Endothelial cell of hepatic sinusoid (primary cell): ENCODE results near the gene GGT1.
"Not testable (repeated sequence)": the region's sequence is repeated elsewhere in the genome, so short reads cannot be mapped to it uniquely, and the experiment has no call there.

Source experiments
- in situ Hi-C: cut with HindIII; loops from 2 replicates; pipeline ENCODE4 v1.10.0; 2017; ENCODE audit warnings: low sequenced_read_pairs

The GGT1 gene

DNA sequence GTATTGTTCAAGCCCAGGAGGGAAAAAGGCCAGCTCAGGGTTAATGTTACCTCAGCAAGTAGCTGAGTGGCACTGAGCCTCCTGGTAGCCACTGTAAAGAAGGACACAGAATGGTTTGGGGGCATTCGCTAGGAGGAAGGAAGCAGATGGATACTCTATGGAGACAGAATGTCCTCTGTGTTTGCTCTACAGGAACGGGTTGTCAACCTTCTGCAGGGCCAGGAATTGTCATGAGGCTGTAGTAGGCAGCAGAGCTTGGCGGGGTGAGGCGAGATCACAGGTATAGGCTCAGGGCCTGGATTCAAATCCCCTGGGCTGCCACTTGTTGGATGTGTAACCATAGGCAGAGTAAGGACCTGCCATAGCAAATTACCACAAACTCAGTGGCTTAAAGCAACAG lies 7.1 kb upstream of the GGT1 start:
- in situ Hi-C loops, result no loop called here

DNA sequence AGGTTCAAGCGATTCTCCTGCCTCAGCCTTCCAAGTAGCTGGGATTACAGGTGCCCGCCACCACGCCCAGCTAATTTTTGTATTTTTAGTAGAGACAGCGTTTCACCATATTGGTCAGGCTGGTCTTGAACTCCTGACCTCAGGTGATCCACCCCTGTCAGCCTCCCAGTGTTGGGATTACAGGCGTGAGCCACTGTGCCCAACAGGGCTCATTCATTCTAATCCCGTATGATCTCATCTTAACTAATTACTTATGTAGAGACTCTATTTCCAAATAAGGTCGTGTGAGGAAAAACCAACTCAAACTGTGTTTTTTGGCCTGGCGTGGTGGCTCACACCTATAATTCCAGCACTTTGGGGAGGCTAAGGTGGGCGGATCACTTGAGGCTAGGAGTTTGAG lies 5.9 kb upstream of the GGT1 start:
- in situ Hi-C loops, result not testable (repeated sequence)

DNA sequence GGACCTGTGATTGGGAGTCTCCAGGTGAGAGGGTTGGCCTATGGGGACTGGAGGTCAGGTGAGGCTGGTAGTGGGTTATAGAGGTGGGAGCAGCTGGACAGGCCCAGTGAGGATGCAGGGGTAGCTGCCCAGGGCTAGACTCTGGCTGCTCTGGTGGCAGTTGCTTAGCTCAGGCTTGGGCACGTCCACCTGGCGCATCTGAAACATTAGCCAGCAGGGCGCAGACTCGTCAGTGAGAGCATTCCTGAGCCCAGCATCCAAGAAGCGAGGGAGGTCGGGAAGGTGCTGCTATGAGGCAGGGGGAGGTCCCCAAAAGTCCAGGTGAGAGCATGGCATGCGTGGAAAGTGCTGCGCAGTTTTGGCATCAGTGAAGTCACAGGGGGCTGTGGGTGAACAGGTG lies 3.5 kb upstream of the GGT1 start:
- in situ Hi-C loops, result no loop called here

DNA sequence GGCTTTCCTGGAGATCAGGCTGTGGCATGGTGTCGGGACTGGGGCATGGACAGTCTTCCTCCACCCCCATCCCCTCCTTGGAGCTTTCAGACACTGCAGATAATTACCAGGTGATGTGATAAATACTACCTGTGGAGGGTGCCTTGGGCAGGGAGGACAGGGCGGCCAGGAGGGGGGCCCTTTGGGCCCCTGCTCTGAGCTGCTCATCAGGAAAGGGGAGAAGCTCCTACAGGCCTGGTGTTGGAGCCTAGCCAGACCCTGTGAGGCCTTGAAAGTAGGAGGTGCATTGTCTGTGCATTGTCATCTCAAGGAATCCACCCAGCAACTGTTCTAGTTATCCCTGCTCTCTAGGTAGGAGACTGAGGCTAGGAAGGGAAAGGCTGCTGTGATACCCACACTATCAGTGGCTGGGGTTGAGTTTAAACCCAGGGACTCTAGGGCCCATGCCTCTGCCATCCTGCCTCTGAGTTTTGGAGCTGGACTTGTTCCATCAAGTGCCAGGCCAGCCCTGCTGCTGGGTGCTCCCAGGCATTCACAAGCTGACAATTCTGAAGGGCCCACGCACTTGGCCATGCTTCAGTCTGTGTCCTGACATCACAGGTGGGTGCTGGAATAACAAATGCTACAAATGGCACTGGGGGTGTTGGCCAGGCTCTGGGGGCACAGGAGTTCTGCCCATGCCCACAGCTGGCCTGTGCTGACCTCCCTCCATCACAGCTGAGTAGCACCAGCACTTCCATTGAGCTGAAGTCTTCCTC lies 2.9 kb upstream of the GGT1 start:
- in situ Hi-C loops, result not testable (repeated sequence)

DNA sequence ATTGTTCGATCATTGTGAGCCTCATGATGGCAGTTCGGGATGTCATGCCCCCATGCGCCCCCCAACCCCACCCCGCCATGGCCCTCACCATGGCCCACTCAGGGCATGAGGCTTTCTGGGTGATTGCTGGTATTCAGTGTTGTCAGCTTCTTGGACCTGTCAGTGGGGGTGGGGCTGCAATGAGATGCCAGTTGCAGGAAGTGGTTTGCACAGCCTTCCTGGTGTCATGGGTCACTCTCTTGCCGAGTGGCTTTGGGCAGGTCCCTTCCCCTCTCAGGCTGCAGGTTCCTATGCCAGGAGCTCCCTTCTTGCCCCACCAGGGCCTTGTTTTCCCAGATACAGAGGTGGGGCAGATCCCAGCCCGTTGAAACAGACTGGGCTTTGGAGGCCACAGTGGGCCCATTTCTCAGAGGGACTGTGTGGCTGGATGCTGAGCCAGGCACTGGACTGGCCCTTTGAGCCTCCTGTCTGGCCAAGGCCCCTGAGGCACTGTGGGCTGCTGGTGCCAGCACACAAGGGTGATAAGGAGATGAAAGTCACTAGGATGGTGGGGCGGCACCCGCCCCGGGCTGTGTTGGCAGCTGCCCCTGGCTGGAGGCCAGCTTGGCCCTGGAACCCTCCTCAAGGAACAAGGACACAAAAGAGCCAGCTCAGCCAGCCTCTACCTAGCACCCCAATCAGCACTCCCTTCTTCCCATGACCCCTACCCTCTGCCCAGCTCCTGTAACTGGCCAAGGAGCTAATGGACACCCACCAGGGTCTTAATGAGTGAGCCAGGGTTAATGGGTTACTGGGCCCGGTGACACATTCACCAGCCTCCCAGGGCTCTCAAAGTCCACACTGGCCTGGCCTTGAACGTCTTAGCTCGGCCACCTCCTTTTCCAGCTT lies 1.5 kb upstream of the GGT1 start:
- in situ Hi-C loops, result no loop called here

DNA sequence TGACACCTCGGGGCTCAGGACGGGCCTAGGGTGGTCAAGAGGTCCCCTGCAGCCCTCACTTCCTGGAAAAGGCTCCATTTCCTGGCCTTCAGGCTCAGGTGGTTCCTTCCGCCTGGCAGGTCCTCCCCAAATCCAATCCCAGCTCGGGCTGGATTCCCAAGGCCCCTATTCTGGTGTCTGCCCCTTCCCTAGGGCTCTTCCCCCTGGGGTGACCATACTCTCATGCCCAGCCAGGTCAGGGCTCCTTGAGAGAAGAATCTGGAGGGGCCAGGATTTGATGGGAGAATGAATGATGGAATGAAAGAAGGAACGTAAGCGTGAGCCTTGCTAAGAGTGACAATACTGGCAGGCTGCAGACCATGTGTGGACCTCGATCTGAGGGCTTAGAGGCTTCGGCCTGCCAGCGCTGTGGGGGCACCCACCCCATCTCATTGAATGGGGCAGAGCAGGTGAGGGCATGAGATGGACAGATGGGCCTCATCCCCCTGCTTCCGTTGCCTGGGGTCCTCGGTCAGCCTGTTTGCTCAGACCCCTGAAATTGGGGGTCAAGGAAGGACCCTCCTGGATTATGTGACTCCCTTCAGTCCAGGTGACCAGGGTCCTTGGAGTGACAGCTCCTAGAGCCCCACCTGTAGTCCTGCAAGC lies 766 bp upstream of the GGT1 start:
- in situ Hi-C loops, result not testable (repeated sequence)

DNA sequence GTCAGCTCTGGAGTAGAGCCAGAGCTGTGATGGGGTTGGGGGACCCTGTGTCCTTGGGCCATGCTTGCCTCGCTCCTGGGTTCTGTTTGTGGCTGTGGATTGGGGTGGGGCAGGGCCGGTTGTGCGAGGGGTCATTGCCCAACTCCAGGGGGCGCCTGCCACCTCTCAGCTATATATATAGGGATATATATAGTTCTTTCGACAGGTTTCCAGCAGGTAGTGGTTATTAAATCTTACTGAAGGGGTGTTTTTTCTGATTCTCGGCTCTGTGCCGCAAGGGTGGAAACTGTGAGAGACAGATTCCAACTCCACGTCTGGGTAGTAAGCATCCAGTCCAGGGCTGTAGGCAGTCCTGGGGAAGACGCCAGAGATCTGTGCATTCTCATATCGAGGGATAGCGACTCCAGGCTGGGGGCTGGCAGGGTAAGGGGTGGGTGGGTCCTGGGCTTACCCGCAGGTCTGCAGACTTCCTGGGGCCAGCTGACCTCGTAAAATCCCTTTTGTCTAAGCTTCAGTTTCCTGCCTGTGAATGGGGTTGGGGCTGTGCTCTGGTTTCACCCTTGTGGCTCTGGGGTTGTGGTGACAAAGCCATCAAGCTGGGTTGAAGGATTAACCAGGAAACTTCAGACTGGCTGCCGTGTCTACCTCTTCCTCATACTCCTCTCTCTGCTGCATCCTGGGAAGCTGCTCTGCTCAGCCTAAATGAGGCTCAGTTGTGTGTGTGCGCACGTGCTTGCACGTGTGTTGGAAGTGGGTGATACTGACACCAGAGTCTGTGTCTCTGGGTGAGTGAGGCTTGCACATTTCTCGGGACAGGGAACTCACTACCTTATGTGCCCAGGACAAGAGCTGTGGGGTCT lies 1.0 kb downstream of the GGT1 start:
- in situ Hi-C loops, result not testable (repeated sequence)

DNA sequence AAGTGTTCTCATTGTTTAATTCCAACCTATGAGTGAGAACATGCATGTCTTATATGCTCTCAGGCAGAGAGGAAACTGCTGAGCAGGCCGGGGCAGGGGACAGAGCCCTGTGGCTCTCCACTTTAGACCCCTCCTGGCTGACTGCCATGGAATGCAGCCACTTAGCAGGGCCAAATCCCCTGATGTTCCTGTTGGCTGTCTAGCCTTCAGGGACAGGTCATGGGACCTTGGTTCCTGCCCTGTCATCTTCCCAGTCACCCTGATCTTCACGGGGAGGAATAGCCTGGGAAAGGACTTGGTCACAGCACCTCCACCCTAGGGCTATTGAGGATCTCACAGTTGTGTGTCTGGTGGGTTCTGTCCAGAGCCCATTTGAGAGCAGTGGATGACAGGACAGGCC lies 3.3 kb downstream of the GGT1 start:
- in situ Hi-C loops, result not testable (repeated sequence)

DNA sequence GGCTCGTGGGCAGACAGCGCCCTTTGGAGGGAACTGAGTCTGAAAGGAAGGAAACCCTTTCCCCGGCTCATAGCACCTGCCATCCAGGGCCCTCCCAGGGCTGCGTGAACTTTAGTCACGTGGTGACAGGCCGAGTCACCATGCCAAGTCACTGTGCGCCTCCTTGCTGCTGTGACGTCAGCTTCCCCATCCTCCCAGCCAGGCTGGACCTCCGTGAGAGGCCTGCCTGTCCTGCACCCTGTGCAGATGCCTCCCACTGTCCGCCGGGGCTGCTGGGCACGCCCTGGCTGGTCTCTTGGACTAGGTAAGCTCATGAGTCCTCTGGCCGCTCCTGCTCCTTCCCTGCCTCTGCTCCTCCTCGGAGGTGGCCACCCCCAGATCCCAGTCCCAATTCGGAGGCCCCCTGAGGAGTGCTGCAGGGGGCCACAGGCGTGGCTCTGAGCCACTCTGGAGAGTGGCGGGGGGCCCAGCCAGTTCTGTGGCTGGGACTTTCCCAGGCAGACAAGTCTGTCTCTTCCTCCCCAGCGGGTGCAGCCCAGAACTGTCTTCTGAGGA lies 4.5 kb downstream of the GGT1 start:
- in situ Hi-C loops, result not testable (repeated sequence)

DNA sequence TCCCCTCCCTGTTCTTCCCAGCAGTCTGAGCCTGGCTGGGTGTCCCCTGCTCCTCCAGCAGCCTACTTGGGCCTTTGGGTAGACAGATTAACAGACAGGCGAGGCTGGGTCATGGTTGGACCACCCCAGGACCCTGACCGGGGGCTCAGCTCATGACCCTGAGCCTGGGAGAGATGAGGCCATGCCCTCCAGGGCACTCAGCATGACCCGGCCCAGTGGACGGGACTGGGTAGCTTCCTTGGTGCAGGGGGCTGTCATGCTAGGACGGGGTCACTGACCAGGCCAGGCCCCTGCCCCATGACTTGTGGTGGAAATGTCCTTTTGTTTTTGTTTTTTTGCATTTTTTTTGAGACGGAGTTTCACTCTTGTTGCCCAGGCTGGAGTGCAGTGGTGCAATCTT lies 5.3 kb downstream of the GGT1 start:
- in situ Hi-C loops, result not testable (repeated sequence)

DNA sequence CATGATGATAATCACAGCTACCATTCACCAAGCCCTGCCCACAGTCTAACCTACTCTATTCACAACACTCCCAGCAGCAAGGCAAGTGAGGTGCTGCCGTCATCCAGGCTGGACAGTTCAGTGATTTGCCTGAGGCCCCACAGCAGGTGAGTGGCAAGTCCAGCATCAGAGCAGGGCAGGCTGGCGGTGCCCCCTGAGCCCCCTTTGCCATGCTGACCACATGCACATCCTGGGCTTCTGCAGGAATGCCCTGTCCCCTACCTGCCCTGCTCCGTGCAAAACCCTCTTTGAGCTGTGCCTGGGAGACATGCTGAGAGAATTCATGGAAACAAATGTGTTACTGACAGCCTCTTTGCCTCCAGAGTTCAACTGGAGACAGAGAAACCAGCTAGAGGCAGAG lies 6.9 kb downstream of the GGT1 start:
- in situ Hi-C loops, result not testable (repeated sequence)

DNA sequence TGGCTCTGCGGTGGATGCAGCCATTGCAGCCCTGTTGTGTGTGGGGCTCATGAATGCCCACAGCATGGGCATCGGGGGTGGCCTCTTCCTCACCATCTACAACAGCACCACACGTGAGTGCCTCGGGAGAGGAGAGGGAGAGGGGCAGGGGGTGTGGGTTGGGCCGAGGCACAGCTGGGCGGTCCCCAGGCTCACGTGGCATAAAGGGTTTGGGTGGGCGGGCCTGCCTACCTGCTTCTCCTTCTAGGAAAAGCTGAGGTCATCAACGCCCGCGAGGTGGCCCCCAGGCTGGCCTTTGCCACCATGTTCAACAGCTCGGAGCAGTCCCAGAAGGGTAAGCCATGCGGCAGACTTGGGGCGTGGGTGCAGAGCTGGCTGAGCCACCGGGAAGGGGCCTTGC lies 11.8 kb downstream of the GGT1 start:
- in situ Hi-C loops, result not testable (repeated sequence)

DNA sequence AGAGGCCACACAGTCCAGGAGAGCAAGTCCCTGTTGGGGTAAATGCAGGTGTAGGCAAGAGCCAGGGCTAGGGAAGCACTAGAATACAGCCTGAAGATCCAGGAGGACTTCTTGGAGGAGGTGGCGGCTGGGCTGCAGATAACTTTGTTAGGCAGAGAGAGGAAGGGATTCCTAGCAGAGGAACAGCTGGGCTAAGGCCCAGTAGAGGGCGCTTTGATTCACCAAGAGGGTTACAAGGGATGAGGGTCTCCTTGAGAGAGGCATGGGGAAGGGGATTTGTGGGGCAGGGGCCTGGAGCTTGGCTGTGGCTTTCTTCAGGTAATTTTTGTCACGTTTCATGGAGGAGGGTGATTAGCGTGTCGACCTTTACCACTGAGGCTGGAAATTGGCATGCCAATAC lies 18.3 kb downstream of the GGT1 start:
- in situ Hi-C loops, result not testable (repeated sequence)

DNA sequence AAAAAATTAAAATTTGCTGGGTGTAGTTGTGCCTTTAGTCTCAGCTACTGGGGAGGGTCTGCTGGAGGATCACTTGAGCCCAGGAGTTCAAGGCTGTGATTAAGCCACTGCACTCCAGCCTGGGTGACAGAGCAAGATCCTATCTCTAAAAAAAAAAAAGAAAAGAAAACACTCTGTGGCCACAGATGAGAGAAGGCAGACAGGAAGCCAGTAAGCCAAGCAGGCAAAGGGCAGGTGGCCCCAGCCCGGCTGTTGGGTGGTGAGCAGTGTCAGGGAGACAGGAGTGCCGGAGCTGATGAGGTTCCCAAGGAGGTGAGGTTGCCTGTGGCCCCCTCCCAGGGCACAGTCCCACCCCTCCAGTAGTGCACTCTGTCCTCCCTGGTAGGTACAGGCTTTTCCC lies 19.6 kb downstream of the GGT1 start:
- in situ Hi-C loops, result not testable (repeated sequence)

DNA sequence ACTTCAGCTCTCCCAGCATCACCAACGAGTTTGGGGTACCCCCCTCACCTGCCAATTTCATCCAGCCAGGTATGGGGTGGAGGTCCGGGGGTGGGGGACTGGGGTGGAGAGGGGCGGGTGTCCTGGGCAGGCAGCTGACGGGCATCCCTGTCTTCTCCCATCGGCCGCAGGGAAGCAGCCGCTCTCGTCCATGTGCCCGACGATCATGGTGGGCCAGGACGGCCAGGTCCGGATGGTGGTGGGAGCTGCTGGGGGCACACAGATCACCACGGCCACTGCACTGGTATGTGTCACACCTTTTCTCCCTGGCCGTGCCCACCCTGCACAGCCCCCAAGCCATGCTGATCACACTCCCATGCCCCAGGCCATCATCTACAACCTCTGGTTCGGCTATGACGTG lies 24.9 kb downstream of the GGT1 start:
- in situ Hi-C loops, result not testable (repeated sequence)

DNA sequence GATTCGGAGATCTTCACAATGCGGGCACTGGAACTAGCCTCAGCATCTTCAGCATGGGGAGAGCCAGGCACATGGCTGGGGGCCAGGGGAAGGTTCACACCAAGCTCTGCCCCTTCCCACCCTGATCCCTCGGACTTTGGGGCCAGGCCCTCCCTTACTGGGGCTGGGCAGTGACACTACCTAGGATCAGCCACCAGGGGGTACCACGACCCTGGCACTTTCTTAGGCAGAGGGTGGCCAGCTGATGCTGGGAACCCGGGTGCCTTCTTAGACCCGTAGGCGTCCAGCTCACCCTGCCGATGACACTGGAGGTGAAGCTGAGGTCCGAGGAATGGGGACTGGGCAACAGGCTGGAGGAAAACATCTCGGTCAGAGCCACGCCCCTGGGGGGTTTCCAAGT lies 26.1 kb downstream of the GGT1 start:
- in situ Hi-C loops, result not testable (repeated sequence)

DNA sequence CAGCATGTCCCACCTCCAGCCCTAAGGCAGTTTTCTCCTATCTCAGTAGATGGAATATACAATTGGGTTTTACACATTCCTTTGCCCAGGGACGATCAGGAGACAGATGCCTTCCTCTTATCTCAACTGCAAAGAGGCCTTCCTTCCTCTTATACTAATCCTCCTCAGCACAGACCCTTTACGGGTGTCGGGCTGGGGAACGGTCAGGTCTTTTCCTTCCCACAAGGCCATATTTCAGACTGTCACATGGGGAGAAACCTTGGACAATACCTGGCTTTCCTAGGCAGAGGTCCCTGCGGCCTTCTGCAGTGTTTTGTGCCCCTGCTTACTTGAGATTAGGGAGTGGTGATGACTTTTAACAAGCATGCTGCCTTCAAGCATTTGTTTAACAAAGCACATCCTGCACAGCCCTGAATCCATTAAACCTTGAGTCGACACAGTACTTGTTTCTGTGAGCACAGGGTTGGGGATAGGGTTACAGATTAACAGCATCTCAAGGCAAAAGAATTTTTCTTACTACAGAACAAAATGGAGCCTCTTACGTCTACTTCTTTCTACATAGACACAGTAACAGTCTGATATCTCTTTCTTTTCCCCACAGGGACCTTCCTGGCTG lies 27.9 kb downstream of the GGT1 start:
- in situ Hi-C loops, result not testable (repeated sequence)

DNA sequence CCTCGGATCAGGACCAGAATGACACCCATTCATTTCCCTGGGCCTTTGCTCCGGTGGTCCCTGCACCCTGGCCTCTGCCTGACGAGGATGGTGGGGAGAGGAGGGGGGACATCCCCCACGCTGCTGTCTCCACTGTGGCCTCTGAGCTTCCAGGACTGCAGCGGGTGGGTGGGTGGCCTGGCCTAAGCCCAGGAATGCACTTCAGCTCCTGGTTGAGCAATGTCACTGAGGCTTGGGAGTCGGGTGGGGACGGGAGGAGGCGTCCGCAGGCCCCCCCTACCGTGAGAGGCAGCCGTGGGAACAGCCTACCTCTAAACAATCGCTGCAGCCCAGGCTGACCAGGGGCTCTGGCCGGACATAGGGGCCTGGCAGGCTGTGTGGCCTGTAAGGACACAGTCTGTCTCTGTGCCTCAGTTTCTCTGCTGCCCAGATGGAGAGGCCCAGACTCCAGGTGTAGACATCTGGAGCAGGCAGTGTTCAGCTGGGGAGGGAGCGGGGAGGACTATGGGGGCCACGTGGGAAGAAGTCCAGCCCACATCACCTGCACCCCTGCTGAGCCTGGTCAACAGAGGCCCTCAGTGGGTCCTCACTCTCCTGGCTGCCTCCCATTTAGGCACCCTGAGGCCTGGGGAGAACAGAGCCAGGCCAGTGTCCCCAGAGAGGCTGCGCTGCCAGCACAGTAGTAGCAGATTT lies 28.6 kb downstream of the GGT1 start:
- in situ Hi-C loops, result not testable (repeated sequence)

DNA sequence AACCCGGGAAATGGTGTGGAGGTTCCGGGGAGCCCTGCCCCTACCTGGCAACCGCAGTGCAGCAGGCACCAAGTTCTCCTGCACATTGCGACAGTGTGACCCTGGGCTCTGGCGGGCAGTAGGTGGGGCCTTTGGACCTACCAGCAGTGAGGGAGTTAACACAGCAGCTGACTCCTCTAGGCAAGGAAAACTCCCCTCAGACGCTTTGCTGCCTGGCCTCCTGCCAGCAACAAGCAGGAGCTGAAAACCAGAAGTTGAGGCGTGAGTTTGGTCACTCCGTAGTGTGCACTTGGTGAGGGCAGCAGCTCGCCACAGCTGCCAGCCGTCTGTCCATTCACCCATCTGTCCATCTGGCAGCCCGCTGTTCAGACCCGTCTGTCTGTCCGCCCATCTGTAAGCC lies 29.6 kb downstream of the GGT1 start:
- in situ Hi-C loops, result not testable (repeated sequence)
